ACHN (cell line): Measurements from ENCODE around the gene PTPN14.

Source experiments
- DNase-seq: peaks from one replicate; pipeline ENCODE4 v3.0.0-alpha.2; 2015
- in situ Hi-C: cut with HindIII; loops from 2 replicates; pipeline ENCODE4 v1.10.0; 2017; ENCODE audit warnings: low sequenced_read_pairs, low pct_ligation_motif_present, low pct_unique_long_range_greater_than_20kb

Gene PTPN14

GRCh38 chr1:214324896-214325800 lies 226.3 kb downstream of the PTPN14 start:
- no peak for DNase-seq
- in situ Hi-C loops = loop anchor here (25.0 kb wide), 1 partner anchor 262 kb away; no protein-coding TSS in a partner anchor

- in situ Hi-C loops = no loop called here
These were observed 229.5 kb downstream of the PTPN14 start for GRCh38 chr1:214321705-214322453.

GRCh38 chr1:214319938-214320337 lies 231.5 kb downstream of the PTPN14 start:
- in situ Hi-C loops = no loop called here

More at GRCh38 chr1:214321705-214322453, 229.5 kb downstream of the PTPN14 start:
- DNase-seq = peak; percentile 41

GRCh38 chr1:214318956-214319736 lies 232.3 kb downstream of the PTPN14 start:
- DNase-seq = no peak
- in situ Hi-C loops = no loop called here

More at GRCh38 chr1:214319938-214320337, 231.5 kb downstream of the PTPN14 start:
- DNase-seq = no peak

- in situ Hi-C loops = no loop called here
- DNase-seq = no peak
These were observed 233.0 kb downstream of the PTPN14 start for GRCh38 chr1:214318356-214318755.

GRCh38 chr1:214317734-214318133 lies 233.7 kb downstream of the PTPN14 start:
- in situ Hi-C loops = no loop called here
- no peak for DNase-seq

GRCh38 chr1:214317300-214317699 lies 234.1 kb downstream of the PTPN14 start:
- in situ Hi-C loops = no loop called here
- DNase-seq = no peak

GRCh38 chr1:214316593-214316992 lies 234.8 kb downstream of the PTPN14 start:
- peak; percentile 50 for DNase-seq
- in situ Hi-C loops = no loop called here

- in situ Hi-C loops = no loop called here
- no peak for DNase-seq
These were observed 237.1 kb downstream of the PTPN14 start for GRCh38 chr1:214314178-214314843.

GRCh38 chr1:214312530-214313051 lies 238.8 kb downstream of the PTPN14 start:
- in situ Hi-C loops = no loop called here
- DNase-seq = no peak

- in situ Hi-C loops = no loop called here
- no peak for DNase-seq
These were observed 240.4 kb downstream of the PTPN14 start for GRCh38 chr1:214310777-214311690.

GRCh38 chr1:214310010-214310409 lies 241.4 kb downstream of the PTPN14 start:
- DNase-seq = no peak
- in situ Hi-C loops = no loop called here

GRCh38 chr1:214306269-214306668 lies 245.1 kb downstream of the PTPN14 start:
- no peak for DNase-seq
- in situ Hi-C loops = no loop called here

- no peak for DNase-seq
- in situ Hi-C loops = no loop called here
These were observed 246.1 kb downstream of the PTPN14 start for GRCh38 chr1:214305164-214305751.

- in situ Hi-C loops = no loop called here
These were observed 248.1 kb downstream of the PTPN14 start for GRCh38 chr1:214303141-214303930.

GRCh38 chr1:214301526-214301925 lies 249.9 kb downstream of the PTPN14 start:
- in situ Hi-C loops = no loop called here
- DNase-seq = no peak

More at GRCh38 chr1:214303141-214303930, 248.1 kb downstream of the PTPN14 start:
- DNase-seq = no peak
